Upper lobe of right lung (tissue), 1 donor: Measurements from ENCODE around the gene TANK. TPM values are rescaled to one million over a fixed set of nuclear protein-coding genes. Genes with fewer than 3 reads are reported as not detected.
A peak's percentile ranks its signal among the peaks of the same experiment; 100 is the strongest.

Experiments
- ATAC-seq: fragments of 200-7000 bp; cut with Tn5 transposase; one replicate; pipeline ENCODE4 v1.9.1; 2020; ENCODE audit warnings: mild to moderate bottlenecking, moderate library complexity
- DNase-seq: peaks from one replicate; pipeline ENCODE4 v3.0.0-alpha.2; 2020
- H3K27ac ChIP-seq: fragments of 200-600 bp; one replicate; pipeline ENCODE4 v1.8.0; 2022
- H3K27me3 ChIP-seq: fragments of 200-600 bp; one replicate; pipeline ENCODE4 v1.8.0; 2022; ENCODE audit warnings: mild to moderate bottlenecking
- H3K36me3 ChIP-seq: fragments of 200-600 bp; one replicate; pipeline ENCODE4 v1.8.0; 2022
- H3K4me1 ChIP-seq: fragments of 200-600 bp; one replicate; pipeline ENCODE4 v1.8.0; 2022
- H3K4me3 ChIP-seq: fragments of 200-600 bp; one replicate; pipeline ENCODE4 v1.8.0; 2022; ENCODE audit warnings: mild to moderate bottlenecking
- H3K9me3 ChIP-seq: fragments of 200-600 bp; one replicate; pipeline ENCODE4 v1.8.0; 2022
- CTCF ChIP-seq: fragments of 200-600 bp; IDR thresholded peaks from one replicate; pipeline ENCODE4 v1.8.0; 2022; ENCODE audit warnings: antibody characterized with exemption
- intact Hi-C: fragments of 100-400 bp; cut with DNase I; formaldehyde crosslinking; loops from one replicate; pipeline ENCODE4 v1.11.0; 2022
- total RNA-seq: library from RNA; stranded (reverse); fragmentation: NEBNext Ultra II Directional; extraction: Animal tissue kit (Norgen Biotek cat#: 25700); gene quantifications from one replicate; pipeline ENCODE4 v1.2.1, GENCODE V29; 2021
- donor health status: DM: no; HTN: yes; CAD: no; lungs with severe emphysema.

Gene TANK
- total RNA-seq, 1 donor from 2014 or later, result 79.6 TPM

- no peak for TF ChIP-seq CTCF
- Histone ChIP-seq H3K4me3 (no peak overlapping the region), H3K27me3 (no peaks in the 10 kb centered on the region), H3K36me3 (peaks cover 15% of the 10 kb centered on the region), H3K9me3 (no peaks in the 10 kb centered on the region), H3K27ac (peak overlapping the region; percentile 53), H3K4me1 (peaks cover 75% of the 10 kb centered on the region)
- no peak for DNase-seq
- ATAC-seq, result no peak
- intact Hi-C loops, result no loop called here
Measured at GRCh38 chr2:161165266-161165665, 5.0 kb downstream of the TANK start.

DNA sequence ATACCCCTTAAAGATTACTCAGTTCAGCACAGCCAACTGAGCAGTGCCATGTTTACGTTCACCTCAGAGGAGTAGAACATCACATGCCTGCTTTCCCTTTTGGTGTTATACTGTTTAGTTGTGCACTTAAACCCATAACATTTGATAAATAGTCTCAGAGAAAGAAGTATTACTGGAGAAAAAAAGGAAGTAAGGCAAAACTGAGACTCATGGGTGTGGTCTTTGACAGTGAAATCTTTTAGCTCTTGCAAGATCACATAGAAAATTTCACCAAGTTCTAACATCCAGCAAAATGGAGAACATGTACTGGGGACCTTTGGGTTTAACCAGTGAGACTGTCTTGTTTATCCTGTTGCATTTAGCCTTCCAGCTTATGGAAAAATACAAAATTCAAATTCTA lies 5.6 kb downstream of the TANK start:
- DNase-seq, result no peak
- peaks cover 80% of the 10 kb centered on the region for H3K4me1 ChIP-seq
- no peaks in the 10 kb centered on the region for H3K27me3 ChIP-seq
- intact Hi-C loops, result no loop called here
- no peak for TF ChIP-seq CTCF
- peak overlapping the region; percentile 53 for H3K27ac ChIP-seq
- H3K36me3 ChIP-seq, result peaks cover 15% of the 10 kb centered on the region
- no peaks in the 10 kb centered on the region for H3K9me3 ChIP-seq
- H3K4me3 ChIP-seq, result no peak overlapping the region
- ATAC-seq, result peak; percentile 59

DNA sequence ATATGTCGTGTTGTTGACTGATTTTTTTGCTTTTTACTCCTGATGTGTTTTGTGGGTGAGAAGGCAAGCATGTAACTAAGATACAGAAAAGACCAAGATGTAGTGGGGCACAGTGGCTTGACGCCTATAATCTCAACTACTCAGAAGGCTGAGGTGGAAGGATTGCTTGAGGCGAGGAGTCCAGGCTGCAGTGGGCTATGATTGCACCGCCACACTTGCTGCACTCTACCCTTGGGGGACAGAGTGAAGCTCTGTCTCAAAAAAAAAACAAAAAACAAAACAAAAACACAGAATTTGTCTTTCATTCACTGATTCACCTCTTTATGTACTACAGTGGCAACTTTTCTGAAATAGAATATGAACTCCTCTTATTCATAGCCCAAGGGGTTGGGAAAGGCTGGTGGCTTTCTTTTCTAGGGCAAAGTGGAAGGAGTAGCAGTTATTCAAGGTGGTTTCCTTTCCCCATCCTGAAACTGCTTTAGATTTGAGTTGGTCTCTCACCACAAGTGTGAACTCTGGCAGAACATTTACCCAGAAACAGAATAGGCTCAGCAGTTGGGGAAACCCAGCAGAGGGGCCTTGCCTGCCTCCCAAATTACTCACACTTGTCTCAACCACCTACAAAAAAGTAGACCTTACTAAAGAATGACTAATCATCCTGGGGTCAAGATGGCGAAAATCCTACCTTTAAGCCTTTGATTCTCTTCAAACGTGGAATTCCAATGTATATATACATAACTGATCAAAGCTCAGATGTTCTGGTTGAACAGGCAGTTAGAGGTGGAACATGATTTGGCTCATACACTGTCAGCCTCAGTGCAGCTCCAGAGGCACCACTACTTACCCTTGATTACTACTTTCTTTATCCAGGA lies 6.5 kb downstream of the TANK start:
- peak; percentile 52 for ATAC-seq
- no peaks in the 10 kb centered on the region for H3K9me3 ChIP-seq
- H3K27ac ChIP-seq, result peak overlapping the region; percentile 53
- no peak for DNase-seq
- H3K4me3 ChIP-seq, result no peak overlapping the region
- H3K27me3 ChIP-seq, result no peaks in the 10 kb centered on the region
- H3K36me3 ChIP-seq, result peaks cover 15% of the 10 kb centered on the region
- H3K4me1 ChIP-seq, result peaks cover 84% of the 10 kb centered on the region
- intact Hi-C loops, result no loop called here
- no peak for TF ChIP-seq CTCF

- Histone ChIP-seq H3K36me3 (peaks cover 3% of the 10 kb centered on the region), H3K4me1 (peaks cover 68% of the 10 kb centered on the region), H3K9me3 (no peaks in the 10 kb centered on the region), H3K27me3 (no peaks in the 10 kb centered on the region), H3K27ac (no peak overlapping the region), H3K4me3 (no peak overlapping the region)
- DNase-seq (no peak), ATAC-seq (no peak)
- TF ChIP-seq CTCF, result no peak
- intact Hi-C loops, result no loop called here
Measured at GRCh38 chr2:161169335-161169734, 9.1 kb downstream of the TANK start.

DNA sequence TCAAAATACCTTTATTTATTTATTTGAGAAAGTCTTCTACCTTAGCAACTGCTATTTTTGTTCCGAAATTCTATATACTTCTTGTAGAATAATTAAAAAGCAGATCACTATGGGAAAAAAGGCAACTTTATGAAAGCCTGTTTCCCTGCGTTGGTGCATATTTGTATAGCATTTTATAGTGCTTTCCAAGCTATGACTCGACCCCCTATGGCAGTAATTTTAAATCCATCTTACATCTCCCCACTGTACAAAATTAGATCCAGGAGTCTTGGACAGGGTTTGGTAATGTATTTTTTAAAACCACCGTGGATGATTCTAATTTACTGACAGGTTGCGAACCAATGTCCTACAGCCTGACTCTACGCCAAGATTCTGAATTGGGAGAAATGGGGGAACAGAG lies 10.1 kb downstream of the TANK start:
- DNase-seq (no peak), ATAC-seq (no peak)
- Histone ChIP-seq H3K27me3 (no peaks in the 10 kb centered on the region), H3K4me3 (no peak overlapping the region), H3K4me1 (peaks cover 63% of the 10 kb centered on the region), H3K36me3 (no peaks in the 10 kb centered on the region), H3K9me3 (no peaks in the 10 kb centered on the region), H3K27ac (no peak overlapping the region)
- TF ChIP-seq CTCF, result no peak
- intact Hi-C loops, result no loop called here
